Fibroblast of pulmonary artery (primary cell): ENCODE results near the gene STRC.
A peak's percentile ranks its signal among the peaks of the same experiment; 100 is the strongest.
"Not testable (repeated sequence)": the region's sequence is repeated elsewhere in the genome, so short reads cannot be mapped to it uniquely, and the experiment has no call there.

Source experiments
- DNase-seq: peaks from one replicate; pipeline ENCODE4 v3.0.0-alpha.2; 2010; ENCODE audit warnings: low read depth
- H3K4me3 ChIP-seq: replicated peaks from 2 replicates; pipeline ENCODE4 v1.5.1; 2011; ENCODE audit warnings: low read depth, mild to moderate bottlenecking, control low read depth, low read length, moderate library complexity
- TF ChIP-seq, protein P1 (sequence below): IDR thresholded peaks from 2 replicates; pipeline ENCODE4 v1.5.1; 2011; ENCODE audit warnings: mild to moderate bottlenecking, control low read depth, low read length, inconsistent platforms; ENCODE audit errors: missing control alignments

The STRC gene

GRCh38 chr15:43593328-43594190 lies 25.0 kb downstream of the STRC start, which contains the start of gene CKMT1B:
TSS of gene CKMT1B (plus strand) at chr15:43594027. CDS start at chr15:43594219, 192 bp downstream.
- not testable (repeated sequence) for DNase-seq, H3K4me3 ChIP-seq

- not testable (repeated sequence) for DNase-seq, H3K4me3 ChIP-seq
These were observed 25.8 kb downstream of the STRC start for GRCh38 chr15:43592841-43593240.

GRCh38 chr15:43589778-43590466 lies 28.7 kb downstream of the STRC start, which contains the start of gene PPIP5K1:
TSS of gene PPIP5K1 (minus strand) at chr15:43590208. CDS start at chr15:43584504, 5,704 bp downstream.
- not testable (repeated sequence) for DNase-seq, H3K4me3 ChIP-seq

DNA sequence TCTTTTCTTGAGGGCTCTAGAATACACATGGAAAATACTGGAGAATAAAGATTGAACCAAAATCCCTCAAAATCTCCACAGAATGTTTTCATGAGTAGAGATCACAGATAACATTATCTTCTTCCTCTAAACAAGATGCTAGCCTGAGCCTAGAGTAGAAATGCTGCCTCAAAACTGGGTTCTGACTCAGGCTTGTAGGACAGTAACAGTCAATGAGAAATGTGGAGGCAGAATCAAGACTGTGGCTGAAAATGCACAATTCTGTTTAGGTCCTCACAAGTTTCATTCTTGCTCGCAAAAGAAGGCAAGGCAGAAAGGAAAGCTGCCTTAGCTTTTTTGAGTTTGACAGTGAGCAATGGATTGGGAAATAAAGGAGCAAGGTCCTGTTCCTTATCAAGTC lies 44.0 kb downstream of the STRC start:
- DNase-seq, H3K4me3 ChIP-seq: not testable (repeated sequence)

DNA sequence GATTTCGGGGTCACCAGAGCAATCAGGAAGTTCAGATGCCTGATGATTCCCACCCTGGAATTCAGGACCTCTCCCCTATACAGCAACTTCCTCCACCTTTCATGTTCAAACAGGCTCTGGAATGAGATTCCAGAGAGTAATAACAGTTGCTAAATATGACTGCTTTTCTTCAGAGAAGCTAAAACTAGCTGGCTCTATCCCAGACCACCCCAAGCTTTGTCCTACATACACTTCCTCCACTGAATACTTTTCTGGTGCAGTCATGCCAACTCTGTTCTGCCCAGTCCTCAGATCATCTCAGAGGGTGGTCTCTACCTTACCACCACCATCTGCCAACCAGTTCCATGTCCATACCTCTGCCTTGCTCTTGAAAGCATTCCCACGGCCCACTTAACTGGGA lies 52.0 kb downstream of the STRC start:
- H3K4me3 ChIP-seq, DNase-seq: not testable (repeated sequence)

DNA sequence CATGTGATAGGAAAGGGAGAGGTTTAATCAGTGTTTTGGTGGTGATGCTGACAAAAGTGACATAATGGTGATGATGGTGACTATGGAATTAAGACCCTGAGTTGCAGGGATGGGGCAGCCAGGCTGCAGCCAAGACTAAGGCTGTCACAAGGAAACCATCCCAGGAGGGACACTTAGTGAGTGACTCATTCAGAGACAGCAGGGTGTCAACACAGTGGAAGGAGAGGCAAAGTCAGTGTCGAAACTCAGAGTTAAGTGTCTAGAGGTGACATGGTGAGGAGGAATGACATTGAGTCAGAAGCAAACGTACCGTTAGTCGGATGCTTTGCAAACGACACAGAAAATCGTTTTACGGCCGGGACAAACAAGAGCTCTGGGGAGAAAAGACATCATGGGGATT lies 54.8 kb downstream of the STRC start:
- DNase-seq, H3K4me3 ChIP-seq: not testable (repeated sequence)

DNA sequence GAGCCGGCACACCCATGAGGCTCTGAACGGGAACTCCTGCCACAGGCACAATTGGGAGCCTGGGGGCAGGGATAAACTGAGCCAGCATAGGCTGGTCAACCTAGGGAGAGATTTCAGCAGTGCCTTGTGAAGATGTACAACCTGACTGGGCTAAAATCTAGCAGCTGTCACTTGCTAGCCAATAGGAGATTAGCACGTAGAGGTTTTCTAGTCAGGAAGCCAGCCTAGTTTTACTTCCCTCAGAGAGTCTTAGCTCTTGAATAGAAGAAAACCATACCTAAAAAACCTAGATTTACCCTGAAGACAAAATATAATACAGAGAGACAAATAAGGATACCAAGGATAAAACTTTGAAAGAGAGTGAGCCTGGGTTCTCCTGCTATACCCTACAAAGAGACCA lies 55.8 kb downstream of the STRC start:
- not testable (repeated sequence) for DNase-seq, H3K4me3 ChIP-seq

DNA sequence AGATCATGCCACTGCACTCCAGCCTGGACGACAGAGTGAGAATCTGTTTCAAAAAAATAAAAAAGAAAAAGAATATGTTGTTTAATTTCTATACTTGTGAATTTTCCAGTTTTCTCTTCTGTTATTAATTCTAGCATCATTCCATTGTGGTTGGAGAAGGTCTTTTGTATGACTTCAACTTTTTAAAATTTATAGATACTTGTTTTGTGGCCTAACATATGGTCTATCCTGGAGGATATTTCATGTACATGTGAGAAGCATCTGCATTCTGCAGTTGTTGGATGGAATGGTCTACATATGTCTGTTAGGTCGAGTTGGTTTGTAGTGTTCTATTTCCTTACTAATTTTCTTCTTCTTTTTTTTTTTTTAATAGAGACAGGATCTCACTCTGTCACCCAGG lies 65.6 kb downstream of the STRC start:
- H3K4me3 ChIP-seq: no peak overlapping the region
- TF ChIP-seq, protein P1, sequence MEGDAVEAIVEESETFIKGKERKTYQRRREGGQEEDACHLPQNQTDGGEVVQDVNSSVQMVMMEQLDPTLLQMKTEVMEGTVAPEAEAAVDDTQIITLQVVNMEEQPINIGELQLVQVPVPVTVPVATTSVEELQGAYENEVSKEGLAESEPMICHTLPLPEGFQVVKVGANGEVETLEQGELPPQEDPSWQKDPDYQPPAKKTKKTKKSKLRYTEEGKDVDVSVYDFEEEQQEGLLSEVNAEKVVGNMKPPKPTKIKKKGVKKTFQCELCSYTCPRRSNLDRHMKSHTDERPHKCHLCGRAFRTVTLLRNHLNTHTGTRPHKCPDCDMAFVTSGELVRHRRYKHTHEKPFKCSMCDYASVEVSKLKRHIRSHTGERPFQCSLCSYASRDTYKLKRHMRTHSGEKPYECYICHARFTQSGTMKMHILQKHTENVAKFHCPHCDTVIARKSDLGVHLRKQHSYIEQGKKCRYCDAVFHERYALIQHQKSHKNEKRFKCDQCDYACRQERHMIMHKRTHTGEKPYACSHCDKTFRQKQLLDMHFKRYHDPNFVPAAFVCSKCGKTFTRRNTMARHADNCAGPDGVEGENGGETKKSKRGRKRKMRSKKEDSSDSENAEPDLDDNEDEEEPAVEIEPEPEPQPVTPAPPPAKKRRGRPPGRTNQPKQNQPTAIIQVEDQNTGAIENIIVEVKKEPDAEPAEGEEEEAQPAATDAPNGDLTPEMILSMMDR: no peak
- no peak for DNase-seq

DNA sequence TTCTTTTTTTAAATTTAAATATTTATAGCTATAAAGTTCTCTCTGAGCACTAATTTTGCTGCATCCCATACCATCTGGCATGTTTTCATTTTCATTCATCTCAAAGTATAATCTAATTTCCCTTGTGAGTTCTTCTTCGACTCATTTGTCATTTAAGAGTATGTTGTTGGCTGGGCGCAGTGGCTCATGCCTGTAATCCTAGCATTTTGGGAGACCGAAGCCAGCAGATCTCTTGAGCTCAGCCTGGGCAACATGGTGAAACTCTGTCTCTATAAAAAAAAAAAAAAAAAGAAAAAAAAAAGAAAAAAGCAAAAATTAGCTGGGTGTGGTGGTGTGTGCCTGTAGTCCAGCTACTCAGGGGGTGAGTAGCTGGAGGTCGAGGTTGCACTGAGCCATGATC lies 66.3 kb downstream of the STRC start:
- TF ChIP-seq, protein P1: no peak
- no peak for DNase-seq
- no peak overlapping the region for H3K4me3 ChIP-seq

GRCh38 chr15:43550527-43551363 lies 67.9 kb downstream of the STRC start:
- peak; percentile 37 for DNase-seq
- TF ChIP-seq, protein P1: no peak

More at GRCh38 chr15:43550527-43551363, 67.9 kb downstream of the STRC start:
- no peak overlapping the region for H3K4me3 ChIP-seq
